ENCODE measurements around the gene CDH22. TPM values are rescaled to one million over a fixed set of nuclear protein-coding genes. Genes with fewer than 3 reads are reported as not detected.

The CDH22 gene
- total RNA-seq, 2 experiments from 2014 or later = not detected

DNA sequence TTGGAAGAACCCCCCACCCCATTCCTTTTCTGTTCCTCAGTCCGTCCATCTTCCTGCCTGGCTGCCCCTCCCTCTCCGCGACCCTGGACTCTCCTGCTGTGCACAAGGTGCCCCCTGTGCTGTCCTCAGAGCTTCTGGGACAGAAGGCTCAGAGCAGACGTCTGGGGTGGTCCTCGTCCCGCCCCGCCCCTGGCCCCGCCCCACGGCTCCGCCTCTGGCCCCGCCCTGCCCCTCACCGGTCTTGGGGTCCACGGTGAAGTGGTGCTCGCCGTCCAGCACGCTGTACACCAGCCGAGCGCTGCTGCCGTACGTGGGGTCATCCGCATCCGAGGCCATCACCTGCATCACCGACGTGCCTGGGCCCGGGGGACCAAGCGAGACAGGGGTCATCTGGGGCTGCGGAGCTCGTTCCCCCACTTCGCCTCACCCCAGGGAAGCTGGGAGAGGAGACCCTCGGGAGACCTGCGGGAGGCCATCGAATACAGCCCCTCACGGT is 81.0 kb downstream of the CDH22 start:
- Mint-ChIP-seq H3K36me3 (ENCODE audit: low read depth) (no peaks in the 10 kb centered on the region), H3K27me3 (peaks cover 17% of the 10 kb centered on the region), H3K4me3 (no peak overlapping the region), H3K4me1 (no peaks in the 10 kb centered on the region), H3K27ac (no peak overlapping the region), H3K9me3 (no peaks in the 10 kb centered on the region)
- CTCF ChIA-PET = no interaction called here
- POLR2A ChIA-PET = no interaction called here
- DNase-seq = no peak

DNA sequence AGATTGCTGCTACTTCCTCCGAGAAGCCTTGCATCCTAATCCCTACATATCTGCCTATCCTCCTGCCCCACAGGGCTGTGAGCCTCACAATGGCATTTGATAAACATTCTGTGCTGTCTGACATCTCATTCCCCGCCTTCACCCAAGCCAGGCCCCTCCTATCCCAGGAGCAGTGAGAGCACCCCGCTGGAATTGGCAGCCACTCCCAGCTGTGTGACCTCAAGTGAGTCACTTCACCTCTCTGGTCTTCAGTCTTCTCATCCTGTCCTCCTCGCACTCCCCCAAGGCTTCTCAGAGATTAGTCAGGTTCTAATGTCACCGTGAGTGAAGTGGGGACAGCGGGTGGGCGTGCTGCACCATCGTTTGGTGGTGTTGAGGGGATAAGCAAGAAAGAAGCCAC is 81.7 kb downstream of the CDH22 start:
- CTCF ChIA-PET = interaction anchor here (0.7 kb wide), 1 partner anchor 11 kb away, joined by 3 read pairs; no protein-coding TSS in a partner anchor
- H3K4me3 Mint-ChIP-seq = no peak overlapping the region
- no peak for DNase-seq
- no peaks in the 10 kb centered on the region for H3K4me1 Mint-ChIP-seq
- POLR2A ChIA-PET = no interaction called here
- no peak overlapping the region for H3K27ac Mint-ChIP-seq
- H3K9me3 Mint-ChIP-seq = no peaks in the 10 kb centered on the region
- H3K27me3 Mint-ChIP-seq = peaks cover 17% of the 10 kb centered on the region
- no peaks in the 10 kb centered on the region for H3K36me3 Mint-ChIP-seq (ENCODE audit: low read depth)

DNA sequence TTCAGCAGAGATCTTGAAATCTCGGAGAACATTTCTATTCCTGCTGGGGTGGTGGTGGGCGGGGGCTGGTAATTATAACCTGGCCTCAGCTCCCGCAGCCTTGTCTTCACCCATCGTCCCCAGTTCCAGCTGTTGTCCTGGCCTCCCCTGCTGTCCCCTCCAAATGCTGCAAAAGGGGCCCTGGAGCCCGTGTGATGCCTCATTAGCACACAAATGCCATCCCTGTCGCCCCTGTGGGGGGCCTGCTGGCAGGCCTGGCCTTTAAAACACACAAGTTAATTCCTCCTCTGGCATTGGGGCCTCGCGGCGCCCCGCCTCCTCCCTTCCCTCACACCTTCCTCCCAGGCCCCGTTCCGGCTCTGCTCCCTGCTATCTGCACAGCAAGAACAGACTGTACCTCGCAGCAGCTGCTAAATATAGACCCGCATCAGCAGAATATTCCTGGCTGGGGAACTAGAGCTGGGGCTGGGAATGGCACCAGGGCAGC is 85.7 kb downstream of the CDH22 start:
- Mint-ChIP-seq H3K4me1 (no peaks in the 10 kb centered on the region), H3K4me3 (no peak overlapping the region), H3K27ac (no peak overlapping the region), H3K9me3 (no peaks in the 10 kb centered on the region), H3K27me3 (peaks cover 17% of the 10 kb centered on the region), H3K36me3 (ENCODE audit: low read depth) (no peaks in the 10 kb centered on the region)
- CTCF ChIA-PET = no interaction called here
- POLR2A ChIA-PET = no interaction called here
- DNase-seq = no peak

DNA sequence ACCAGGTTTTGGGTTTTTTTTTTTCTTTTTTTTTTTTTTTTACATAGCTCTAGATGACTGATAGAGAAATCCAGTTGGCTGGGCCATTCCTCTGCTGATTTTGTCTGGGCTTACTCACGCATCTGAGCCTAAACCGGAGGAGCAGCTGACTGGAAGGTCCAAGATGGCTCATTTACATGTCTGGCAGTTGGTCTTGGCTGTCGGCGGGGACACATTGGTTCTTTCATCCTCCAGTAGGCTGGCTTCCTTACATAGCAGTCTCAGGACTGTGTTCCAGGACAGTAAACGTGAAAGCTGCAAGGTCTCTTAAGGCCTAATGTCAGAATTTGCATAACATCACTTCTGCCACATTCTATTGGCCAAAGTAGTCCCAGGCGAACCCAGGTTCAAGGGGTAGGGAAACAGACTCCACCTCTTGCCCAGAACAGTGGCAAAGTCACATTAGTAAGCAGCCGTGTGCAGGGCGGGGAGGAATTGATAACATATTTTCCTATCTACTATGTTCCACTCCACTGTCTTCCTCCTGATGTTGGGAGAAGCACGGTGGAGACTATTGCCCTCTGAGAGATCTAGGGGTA is 87.0 kb downstream of the CDH22 start:
- Mint-ChIP-seq H3K27me3 (peaks cover 11% of the 10 kb centered on the region), H3K4me3 (no peak overlapping the region), H3K36me3 (ENCODE audit: low read depth) (no peaks in the 10 kb centered on the region), H3K4me1 (no peaks in the 10 kb centered on the region), H3K9me3 (no peaks in the 10 kb centered on the region), H3K27ac (no peak overlapping the region)
- POLR2A ChIA-PET = no interaction called here
- CTCF ChIA-PET = interaction anchor here (1.0 kb wide), 1 partner anchor 16 kb away, joined by 3 read pairs; no protein-coding TSS in a partner anchor
- DNase-seq = no peak

DNA sequence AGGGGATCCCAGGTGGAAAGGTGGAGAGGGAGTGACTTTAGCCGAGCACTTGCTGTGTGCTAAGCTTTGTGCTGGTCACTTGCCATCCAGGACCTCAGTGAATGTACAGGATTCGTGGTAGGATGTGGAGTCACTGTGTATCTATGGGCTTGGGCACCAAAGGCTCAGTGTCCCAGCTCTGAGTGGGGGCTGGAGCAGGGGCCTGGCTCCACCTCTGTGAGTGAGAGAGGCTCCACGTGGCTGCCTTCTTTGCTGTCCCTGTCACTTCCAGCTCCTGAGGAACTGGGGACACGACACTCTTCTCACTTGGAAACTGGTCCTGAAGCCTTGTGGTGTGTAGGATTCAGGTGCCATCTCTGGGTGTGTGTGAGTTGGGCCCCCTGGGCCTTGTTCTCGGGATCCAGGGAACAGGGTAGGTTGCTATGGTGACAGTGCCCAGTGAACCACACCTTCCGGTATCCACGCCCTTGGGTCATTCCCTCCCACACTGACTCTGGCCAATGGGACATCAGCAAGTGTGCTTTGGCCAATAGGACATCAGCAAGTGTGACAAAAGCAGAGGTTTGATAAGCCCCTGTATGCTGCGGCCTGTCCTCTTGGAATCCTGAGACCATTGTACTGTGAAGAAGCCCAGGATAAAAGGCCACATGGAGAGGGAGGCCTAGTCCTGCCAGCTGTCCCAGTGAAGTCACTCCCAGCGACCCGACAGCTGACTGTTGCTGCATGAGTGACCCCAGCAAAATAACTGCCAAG is 87.7 kb downstream of the CDH22 start:
- peaks cover 5% of the 10 kb centered on the region for H3K27me3 Mint-ChIP-seq
- H3K4me1 Mint-ChIP-seq = no peaks in the 10 kb centered on the region
- ChIA-PET POLR2A (no interaction called here), CTCF (interaction anchor here (0.5 kb wide), 1 partner anchor 127 kb away, joined by 3 read pairs; no protein-coding TSS in a partner anchor)
- H3K27ac Mint-ChIP-seq = no peak overlapping the region
- H3K36me3 Mint-ChIP-seq (ENCODE audit: low read depth) = no peaks in the 10 kb centered on the region
- no peak overlapping the region for H3K4me3 Mint-ChIP-seq
- H3K9me3 Mint-ChIP-seq = no peaks in the 10 kb centered on the region
- no peak for DNase-seq

DNA sequence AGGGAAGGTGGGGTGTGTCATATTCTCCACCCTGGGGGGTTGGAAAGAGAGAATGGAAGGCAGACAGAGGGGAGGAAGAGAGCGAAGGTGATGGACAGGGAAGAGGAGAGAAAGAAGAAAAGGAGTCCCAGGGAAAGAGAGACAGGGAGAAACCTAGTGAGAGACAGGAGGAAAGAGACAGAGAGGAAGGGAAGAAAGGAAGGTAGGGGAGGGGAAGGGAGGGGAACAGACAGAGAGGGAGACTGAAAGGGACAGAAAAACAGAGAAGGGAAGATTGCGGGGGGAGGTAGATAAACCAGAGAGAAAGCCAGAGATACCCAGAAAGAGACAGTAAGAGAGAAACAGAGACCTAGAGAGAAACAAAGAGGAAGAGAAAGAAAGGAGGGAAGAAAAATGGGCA is 88.4 kb downstream of the CDH22 start:
- Mint-ChIP-seq H3K27ac (no peak overlapping the region), H3K4me1 (no peaks in the 10 kb centered on the region), H3K9me3 (no peaks in the 10 kb centered on the region), H3K36me3 (ENCODE audit: low read depth) (no peaks in the 10 kb centered on the region), H3K4me3 (no peak overlapping the region), H3K27me3 (peaks cover under 1% of the 10 kb centered on the region)
- no peak for DNase-seq
- CTCF ChIA-PET = interaction anchor here (0.5 kb wide), 1 partner anchor 126 kb away, joined by 3 read pairs; no protein-coding TSS in a partner anchor
- POLR2A ChIA-PET = no interaction called here

DNA sequence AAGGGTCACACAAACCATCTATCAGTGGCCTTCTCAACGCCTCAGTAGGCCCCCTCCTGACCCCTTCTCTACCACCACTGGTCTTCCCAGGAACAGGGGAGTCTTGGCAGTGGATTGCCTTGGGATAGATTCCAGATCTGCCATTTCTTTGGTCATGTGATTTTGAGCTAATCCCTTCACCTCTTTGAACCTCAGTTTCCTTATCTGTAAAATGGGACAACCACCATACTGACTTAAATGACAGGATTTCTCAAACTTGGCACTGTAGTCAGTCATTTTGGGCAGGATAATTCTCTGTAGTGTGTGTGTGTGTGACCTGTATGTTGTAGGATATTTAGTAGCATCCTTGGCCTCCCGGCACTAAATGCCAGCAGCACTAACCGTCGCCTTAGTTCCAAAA is 89.1 kb downstream of the CDH22 start:
- H3K4me3 Mint-ChIP-seq = no peak overlapping the region
- no peaks in the 10 kb centered on the region for H3K27me3 Mint-ChIP-seq
- H3K27ac Mint-ChIP-seq = no peak overlapping the region
- H3K9me3 Mint-ChIP-seq = no peaks in the 10 kb centered on the region
- ChIA-PET CTCF (no interaction called here), POLR2A (no interaction called here)
- DNase-seq = no peak
- no peaks in the 10 kb centered on the region for H3K4me1 Mint-ChIP-seq
- H3K36me3 Mint-ChIP-seq (ENCODE audit: low read depth) = no peaks in the 10 kb centered on the region

DNA sequence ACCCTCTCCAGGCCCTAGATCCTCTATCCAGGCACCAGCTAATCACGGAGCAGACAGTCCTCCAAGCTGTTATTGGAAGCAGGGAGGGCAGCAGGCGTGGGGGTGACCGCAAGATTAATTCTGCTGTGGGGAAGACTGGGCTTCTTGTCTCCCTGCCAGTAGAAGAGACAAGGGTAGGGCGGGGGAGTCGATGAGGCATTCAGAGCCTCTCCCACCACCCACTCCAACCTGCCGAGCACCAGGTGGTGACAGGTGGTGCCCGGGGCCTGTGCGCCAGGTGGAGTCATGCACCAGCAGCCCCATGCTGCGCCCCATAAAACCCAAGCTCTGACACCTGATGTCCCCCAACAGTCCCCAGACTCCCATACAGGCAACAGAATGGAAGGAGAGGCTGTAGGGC is 89.6 kb downstream of the CDH22 start:
- H3K27ac Mint-ChIP-seq = no peak overlapping the region
- no peaks in the 10 kb centered on the region for H3K4me1 Mint-ChIP-seq
- H3K27me3 Mint-ChIP-seq = no peaks in the 10 kb centered on the region
- CTCF ChIA-PET = no interaction called here
- DNase-seq = no peak
- no peak overlapping the region for H3K4me3 Mint-ChIP-seq
- H3K36me3 Mint-ChIP-seq (ENCODE audit: low read depth) = no peaks in the 10 kb centered on the region
- POLR2A ChIA-PET = no interaction called here
- H3K9me3 Mint-ChIP-seq = no peaks in the 10 kb centered on the region

DNA sequence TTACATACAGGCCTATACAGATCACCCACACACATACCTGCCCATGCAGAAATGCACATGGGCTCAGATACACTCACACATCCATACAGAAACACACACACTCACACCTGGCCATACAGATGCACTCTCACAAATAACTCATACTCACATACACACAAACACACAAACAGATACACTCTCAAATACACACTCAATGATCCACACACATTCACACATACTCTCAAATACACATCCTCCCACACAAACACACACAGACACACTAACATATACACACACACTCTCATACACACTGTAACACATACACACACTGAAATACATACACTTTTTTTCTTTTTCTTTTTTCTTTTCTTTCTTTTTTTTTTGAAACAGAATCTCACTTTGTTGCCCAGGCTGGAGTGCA is 90.7 kb downstream of the CDH22 start:
- H3K4me3 Mint-ChIP-seq = no peak overlapping the region
- no peaks in the 10 kb centered on the region for H3K27me3 Mint-ChIP-seq
- POLR2A ChIA-PET = no interaction called here

DNA sequence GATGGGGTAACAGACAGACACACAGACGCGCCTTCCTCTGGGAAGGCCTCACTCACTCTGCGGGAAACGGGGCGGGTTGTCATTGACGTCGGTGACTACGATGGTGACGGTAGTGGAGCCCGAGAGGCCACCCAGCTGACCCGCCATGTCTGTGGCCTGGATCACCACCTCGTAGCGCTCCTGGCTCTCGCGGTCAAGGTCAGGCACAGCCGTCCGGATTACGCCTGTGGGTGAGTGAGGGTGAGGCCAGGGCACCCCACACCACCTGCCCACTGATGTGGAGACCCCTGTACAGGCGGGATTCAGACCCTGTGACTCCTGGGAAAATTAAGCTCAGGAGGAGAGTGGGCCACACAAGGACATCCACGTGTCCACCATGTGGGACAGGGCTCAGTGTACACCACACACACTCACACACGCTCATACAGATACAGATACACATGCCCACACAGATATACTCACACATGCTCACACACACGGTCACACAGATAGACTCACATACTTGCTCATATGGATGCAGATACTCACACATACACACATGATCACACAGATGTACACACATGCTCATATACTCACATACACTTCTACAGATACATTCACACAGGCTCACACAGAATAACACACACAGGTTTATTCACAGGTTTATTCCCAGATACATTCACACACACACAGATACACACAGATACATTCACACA is 91.4 kb downstream of the CDH22 start:
- Mint-ChIP-seq H3K4me1 (no peaks in the 10 kb centered on the region), H3K9me3 (no peaks in the 10 kb centered on the region), H3K27me3 (peaks cover 3% of the 10 kb centered on the region), H3K36me3 (ENCODE audit: low read depth) (no peaks in the 10 kb centered on the region), H3K4me3 (no peak overlapping the region), H3K27ac (no peak overlapping the region)
- POLR2A ChIA-PET = no interaction called here
- CTCF ChIA-PET = interaction anchor here (1.7 kb wide), 1 partner anchor 20 kb away, joined by 3 read pairs; no protein-coding TSS in a partner anchor
- DNase-seq = no peak

More for the DNA sequence above, 90.7 kb downstream of the CDH22 start:
- no peak for DNase-seq
- Mint-ChIP-seq H3K36me3 (ENCODE audit: low read depth) (no peaks in the 10 kb centered on the region), H3K9me3 (no peaks in the 10 kb centered on the region), H3K4me1 (no peaks in the 10 kb centered on the region), H3K27ac (no peak overlapping the region)
- CTCF ChIA-PET = no interaction called here

DNA sequence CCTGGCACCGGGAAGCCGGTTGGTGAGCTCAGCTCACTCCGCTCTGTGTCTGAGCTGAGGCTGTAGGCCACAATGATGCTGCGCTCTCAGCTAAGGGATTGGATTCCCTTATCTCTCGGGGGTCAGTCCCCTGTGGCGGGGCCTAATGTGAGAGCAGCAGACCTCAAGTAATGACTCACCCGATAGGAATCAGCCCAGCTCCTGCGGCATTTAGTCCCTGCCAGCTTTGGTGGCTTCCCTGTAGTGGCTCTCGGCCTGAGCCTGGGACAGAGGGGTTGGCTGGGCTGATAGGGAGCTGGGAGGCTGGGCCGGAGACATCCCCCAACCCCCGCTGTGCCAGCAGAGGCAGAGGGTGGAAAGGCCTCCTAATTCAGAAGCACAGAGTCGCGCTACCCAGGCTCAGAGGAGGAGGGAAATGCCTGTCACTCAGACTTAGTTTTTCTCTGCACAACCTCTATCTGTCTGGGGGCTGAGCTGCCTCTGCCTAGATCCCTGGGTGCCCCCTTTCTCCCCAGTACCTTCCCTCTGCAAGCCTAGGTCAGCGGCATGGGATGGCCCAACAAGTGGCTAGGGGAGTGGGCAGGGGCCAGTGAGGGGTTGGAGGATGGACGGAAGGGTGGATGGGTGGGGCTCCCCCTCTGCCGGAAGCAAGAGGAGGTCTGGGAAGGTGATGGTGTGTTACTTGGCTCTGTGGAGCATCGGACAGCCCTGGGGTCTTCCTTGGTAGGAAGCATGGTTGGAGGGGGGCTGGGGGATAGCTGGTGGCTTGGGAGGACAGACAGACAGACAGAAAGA is 92.2 kb downstream of the CDH22 start:
- no peak for DNase-seq
- H3K27ac Mint-ChIP-seq = no peak overlapping the region
- no peaks in the 10 kb centered on the region for H3K36me3 Mint-ChIP-seq (ENCODE audit: low read depth)
- no peaks in the 10 kb centered on the region for H3K9me3 Mint-ChIP-seq
- POLR2A ChIA-PET = no interaction called here
- H3K4me1 Mint-ChIP-seq = no peaks in the 10 kb centered on the region
- H3K27me3 Mint-ChIP-seq = peaks cover 5% of the 10 kb centered on the region
- CTCF ChIA-PET = interaction anchor here (0.9 to 1.7 kb wide), 2 partner anchors 10 to 19 kb away, joined by 3 read pairs; no protein-coding TSS in a partner anchor
- H3K4me3 Mint-ChIP-seq = no peak overlapping the region

DNA sequence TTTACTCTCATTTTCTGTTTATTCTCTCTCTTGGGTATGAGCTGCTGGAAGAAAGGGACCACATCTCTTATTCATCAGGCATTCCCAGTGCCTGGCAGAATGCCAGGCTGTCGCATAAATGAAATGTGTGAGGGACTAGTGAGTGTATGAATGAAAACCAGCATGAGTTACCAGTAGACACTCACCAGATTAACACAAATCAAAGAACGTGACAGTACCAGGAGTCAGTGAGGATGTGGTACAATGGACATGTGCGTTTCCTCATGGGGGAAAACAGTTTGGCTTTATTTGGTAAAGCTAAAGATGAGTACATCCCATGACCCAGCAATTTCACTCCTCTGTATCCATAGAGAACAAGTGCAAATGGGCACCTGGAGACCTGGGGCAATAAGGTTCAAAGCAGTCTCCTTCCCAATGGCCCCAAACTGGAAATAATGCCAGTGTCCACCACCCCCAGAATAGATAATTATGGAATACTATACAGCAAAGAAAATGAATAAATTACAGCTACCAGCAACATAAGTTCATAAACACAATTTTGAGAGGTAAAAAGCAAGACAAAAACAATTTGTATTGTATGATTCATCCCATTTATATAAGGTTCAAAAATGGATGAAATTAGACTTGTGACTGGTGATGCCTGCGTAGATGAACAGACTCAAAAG is 93.3 kb downstream of the CDH22 start:
- no peaks in the 10 kb centered on the region for H3K9me3 Mint-ChIP-seq
- CTCF ChIA-PET = interaction anchor here (1.7 kb wide), 1 partner anchor 18 kb away, joined by 3 read pairs; no protein-coding TSS in a partner anchor

More for the DNA sequence above, 93.3 kb downstream of the CDH22 start:
- no peak for DNase-seq
- H3K27ac Mint-ChIP-seq = no peak overlapping the region
- H3K4me3 Mint-ChIP-seq = no peak overlapping the region
- H3K27me3 Mint-ChIP-seq = peaks cover 5% of the 10 kb centered on the region
- H3K36me3 Mint-ChIP-seq (ENCODE audit: low read depth) = no peaks in the 10 kb centered on the region
- POLR2A ChIA-PET = no interaction called here
- no peaks in the 10 kb centered on the region for H3K4me1 Mint-ChIP-seq

Measured in activated CD4-positive, alpha-beta T cell treated with anti-CD3 and anti-CD28 coated beads, Interleukin-2, amount 10 ng/mL, durations not matched to agents 7 days and 5 days (primary cell).